ENCODE measurements around the gene ZNF646.

The ZNF646 gene

GRCh38 chr16:31067342-31067741 lies 6.9 kb upstream of the ZNF646 start:
- no peak for DNase-seq

GRCh38 chr16:31071861-31072260 lies 2.4 kb upstream of the ZNF646 start:
- DNase-seq: no peak

- DNase-seq: peak; percentile 71
Measured at GRCh38 chr16:31072540-31073141, 1.6 kb upstream of the ZNF646 start.

GRCh38 chr16:31073142-31073969 lies 866 bp upstream of the ZNF646 start:
- peak; percentile 89 for DNase-seq

GRCh38 chr16:31074814-31075183 lies 577 bp downstream of the ZNF646 start:
- peak; percentile 20 for DNase-seq

- no peak for DNase-seq
Measured at GRCh38 chr16:31076319-31076718, 2.1 kb downstream of the ZNF646 start.

GRCh38 chr16:31077024-31077423 lies 2.8 kb downstream of the ZNF646 start:
- DNase-seq: no peak

GRCh38 chr16:31077592-31078396 lies 3.6 kb downstream of the ZNF646 start:
- peak; percentile 96 for DNase-seq

GRCh38 chr16:31078597-31079341 lies 4.5 kb downstream of the ZNF646 start:
- no peak for DNase-seq

GRCh38 chr16:31079342-31079944 lies 5.2 kb downstream of the ZNF646 start:
- DNase-seq: no peak

- DNase-seq: no peak
Measured at GRCh38 chr16:31080035-31080629, 5.9 kb downstream of the ZNF646 start.

GRCh38 chr16:31080756-31081419 lies 6.7 kb downstream of the ZNF646 start:
- no peak for DNase-seq

- no peak for DNase-seq
Measured at GRCh38 chr16:31081428-31082351, 7.5 kb downstream of the ZNF646 start.

- no peak for DNase-seq
Measured at GRCh38 chr16:31082368-31083045, 8.3 kb downstream of the ZNF646 start.

- no peak for DNase-seq
Measured at GRCh38 chr16:31083081-31083480, 8.9 kb downstream of the ZNF646 start.

GRCh38 chr16:31083556-31083955 lies 9.3 kb downstream of the ZNF646 start:
- DNase-seq: no peak

- no peak for DNase-seq
Measured at GRCh38 chr16:31083981-31084380, 9.8 kb downstream of the ZNF646 start.

- DNase-seq: no peak
Measured at GRCh38 chr16:31084584-31085302, 10.5 kb downstream of the ZNF646 start.

GRCh38 chr16:31085411-31085810 lies 11.2 kb downstream of the ZNF646 start:
- DNase-seq: no peak
